ENCODE measurements around the gene DUS3L. TPM values are rescaled to one million over a fixed set of nuclear protein-coding genes. Genes with fewer than 3 reads are reported as not detected.

Gene DUS3L
- polyA plus RNA-seq, 1 donor (not counting 4 experiments of a cell fraction or from before 2014, with no cell fraction given), result 12.0 TPM

DNA sequence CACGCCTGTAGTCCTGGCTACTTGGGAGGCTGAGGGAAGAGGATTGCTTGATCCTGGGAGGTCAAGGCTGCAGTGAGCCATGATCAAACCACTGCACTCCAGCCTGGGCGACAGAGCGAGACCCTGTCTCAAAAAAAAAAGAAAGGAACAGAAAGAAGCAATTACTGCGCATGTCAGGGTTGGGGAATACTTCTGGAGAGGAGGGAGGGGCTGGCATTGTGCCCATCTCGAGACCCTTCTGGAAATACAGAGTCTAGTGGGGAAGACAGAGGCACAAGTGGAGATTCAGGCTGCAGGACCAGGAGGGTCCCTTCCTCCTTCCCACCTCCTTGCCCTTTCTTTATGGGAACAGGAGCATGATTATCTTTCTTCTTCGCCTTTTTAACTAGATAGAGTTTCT is 37.2 kb downstream of the DUS3L start:
- Histone ChIP-seq H3K27me3 (ENCODE audit: control insufficient read depth, extremely low read depth, insufficient read depth, low read length) (no peaks in the 10 kb centered on the region), H4K20me1 (ENCODE audit: control insufficient read depth, extremely low read depth, insufficient read depth, low read length) (no peaks in the 10 kb centered on the region), H3K4me3 (ENCODE audit: control insufficient read depth in 2 of 3, extremely low read depth in 1 of 3, insufficient read depth in 2 of 3, low read depth in 1 of 3, low read length in 3 of 3) (no peak overlapping the region)

DNA sequence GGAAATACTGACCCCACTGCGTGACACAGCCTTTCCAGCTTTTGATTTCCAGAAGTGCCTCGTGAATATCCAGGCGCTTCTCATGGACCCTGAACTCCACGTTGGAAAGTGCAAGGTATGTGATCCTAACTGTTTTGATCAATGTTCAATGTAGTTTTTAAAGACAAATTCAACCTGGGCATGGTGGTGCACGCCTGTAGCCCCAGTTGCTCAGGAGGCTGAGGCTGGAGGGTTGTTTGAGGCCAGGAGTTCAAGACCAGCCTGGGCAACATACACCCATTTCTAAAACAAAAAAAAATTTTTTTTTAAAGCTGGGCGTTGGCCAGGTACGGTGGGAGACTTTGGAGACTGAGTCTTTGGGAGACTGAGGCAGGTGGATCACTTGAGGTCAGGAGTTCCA is 39.3 kb downstream of the DUS3L start:
- no peaks in the 10 kb centered on the region for H3K4me1 ChIP-seq (ENCODE audit: control insufficient read depth, extremely low read depth, insufficient read depth, low read length)
- H3K9me3 ChIP-seq (ENCODE audit: control insufficient read depth, low read depth, low read length), result no peaks in the 10 kb centered on the region
- no peaks in the 10 kb centered on the region for H3K9me1 ChIP-seq (ENCODE audit: control insufficient read depth, extremely low read depth, insufficient read depth, low read length)
- H3K27ac ChIP-seq (ENCODE audit: control insufficient read depth, insufficient read depth, low read length), result no peak overlapping the region
- H2AFZ ChIP-seq (ENCODE audit: control insufficient read depth, low read length), result no peak overlapping the region
- no peaks in the 10 kb centered on the region for H3K27me3 ChIP-seq (ENCODE audit: control insufficient read depth, extremely low read depth, insufficient read depth, low read length)
- no peaks in the 10 kb centered on the region for H3K79me2 ChIP-seq (ENCODE audit: control insufficient read depth, insufficient read depth, low read length)
- H3K4me3 ChIP-seq (ENCODE audit: control insufficient read depth in 2 of 3, extremely low read depth in 1 of 3, insufficient read depth in 2 of 3, low read depth in 1 of 3, low read length in 3 of 3), result no peak overlapping the region
- no peak overlapping the region for H3K4me2 ChIP-seq (ENCODE audit: control insufficient read depth, extremely low read depth, insufficient read depth, low read depth, low read length)
- FAIRE-seq (no peak), DNase-seq (ENCODE audit: low read depth, low spot score) (no peak)
- TF ChIP-seq EZH2 (IDR thresholded peaks at IDR 0.05; ENCODE audit: low read length) (no peak), CTCF (optimal IDR thresholded peaks at IDR 0.05 in 1 of 3, IDR thresholded peaks at IDR 0.05 in 1 of 3, conservative IDR thresholded peaks at IDR 0.05 in 1 of 3; ENCODE audit: extremely low read depth in 1 of 3, insufficient read depth in 2 of 3, low read length in 3 of 3) (no peak)
- H3K9ac ChIP-seq (ENCODE audit: control insufficient read depth, extremely low read depth, insufficient read depth, low read length), result no peak overlapping the region
- H4K20me1 ChIP-seq (ENCODE audit: control insufficient read depth, extremely low read depth, insufficient read depth, low read length), result no peaks in the 10 kb centered on the region
- dilution Hi-C loops (cut with MboI; ENCODE audit: extremely low pct_ligation_motif_present, low sequenced_read_pairs), result no loop called here
- H3K36me3 ChIP-seq (ENCODE audit: control insufficient read depth in 2 of 2, extremely low read depth in 1 of 2, insufficient read depth in 2 of 2, low read length in 2 of 2), result no peaks in the 10 kb centered on the region

More for the DNA sequence above, 37.2 kb downstream of the DUS3L start:
- Histone ChIP-seq H3K9me1 (ENCODE audit: control insufficient read depth, extremely low read depth, insufficient read depth, low read length) (no peaks in the 10 kb centered on the region), H3K4me1 (ENCODE audit: control insufficient read depth, extremely low read depth, insufficient read depth, low read length) (no peaks in the 10 kb centered on the region), H3K36me3 (ENCODE audit: control insufficient read depth in 2 of 2, extremely low read depth in 1 of 2, insufficient read depth in 2 of 2, low read length in 2 of 2) (no peaks in the 10 kb centered on the region), H2AFZ (ENCODE audit: control insufficient read depth, low read length) (no peak overlapping the region), H3K9ac (ENCODE audit: control insufficient read depth, extremely low read depth, insufficient read depth, low read length) (no peak overlapping the region), H3K9me3 (ENCODE audit: control insufficient read depth, low read depth, low read length) (no peaks in the 10 kb centered on the region), H3K79me2 (ENCODE audit: control insufficient read depth, insufficient read depth, low read length) (no peaks in the 10 kb centered on the region), H3K27ac (ENCODE audit: control insufficient read depth, insufficient read depth, low read length) (no peak overlapping the region), H3K4me2 (ENCODE audit: control insufficient read depth, extremely low read depth, insufficient read depth, low read depth, low read length) (no peak overlapping the region)
- FAIRE-seq, result no peak
- DNase-seq (ENCODE audit: low read depth, low spot score), result no peak
- TF ChIP-seq EZH2 (IDR thresholded peaks at IDR 0.05; ENCODE audit: low read length) (no peak), CTCF (optimal IDR thresholded peaks at IDR 0.05 in 1 of 3, IDR thresholded peaks at IDR 0.05 in 1 of 3, conservative IDR thresholded peaks at IDR 0.05 in 1 of 3; ENCODE audit: extremely low read depth in 1 of 3, insufficient read depth in 2 of 3, low read length in 3 of 3) (no peak)
- dilution Hi-C loops (cut with MboI; ENCODE audit: extremely low pct_ligation_motif_present, low sequenced_read_pairs), result no loop called here
